Measurements from ENCODE around the gene CCDC177.
A peak's percentile ranks its signal among the peaks of the same experiment; 100 is the strongest.

CCDC177 gene

DNA sequence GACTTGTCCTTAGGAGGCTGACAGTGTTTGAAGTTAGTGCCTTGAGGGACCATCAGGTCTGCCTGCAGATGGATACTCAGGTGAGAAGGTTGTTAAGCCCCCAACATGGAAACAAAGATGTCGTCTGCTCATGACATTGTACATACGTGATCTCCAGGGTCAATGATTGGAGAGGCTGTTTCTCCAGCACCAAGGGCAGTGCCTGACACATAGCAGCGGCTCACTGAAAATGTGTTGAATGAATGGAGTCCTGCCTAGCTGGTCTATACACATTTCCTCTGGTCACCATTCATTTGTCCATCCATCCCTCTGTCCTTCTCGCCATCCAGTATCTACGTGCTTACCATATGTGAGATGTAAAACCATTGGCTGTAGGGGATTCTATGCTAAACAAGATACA lies 7.1 kb downstream of the CCDC177 start:
- DNase-seq (ENCODE audit: low read depth), result no peak

DNA sequence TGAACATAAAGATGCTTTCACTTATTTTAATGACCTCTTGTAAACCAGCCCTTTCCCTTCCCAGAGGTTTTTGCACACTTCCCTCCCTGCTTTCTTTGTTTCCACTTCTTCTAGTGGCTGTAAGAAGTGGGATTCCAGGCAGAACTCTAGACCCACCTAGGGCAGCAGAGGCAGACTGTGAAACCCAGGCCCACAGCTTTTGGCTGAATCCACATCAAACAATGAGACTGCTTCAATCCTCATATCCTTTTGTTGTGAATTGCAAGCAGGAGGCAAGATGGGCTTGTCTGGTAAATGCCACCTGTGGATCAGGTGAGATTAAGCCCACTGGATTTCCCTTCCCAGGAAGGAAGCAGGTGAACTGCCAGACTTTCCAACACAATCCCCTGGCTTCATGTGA lies 12.8 kb downstream of the CCDC177 start:
- no peak for DNase-seq (ENCODE audit: low read depth)

DNA sequence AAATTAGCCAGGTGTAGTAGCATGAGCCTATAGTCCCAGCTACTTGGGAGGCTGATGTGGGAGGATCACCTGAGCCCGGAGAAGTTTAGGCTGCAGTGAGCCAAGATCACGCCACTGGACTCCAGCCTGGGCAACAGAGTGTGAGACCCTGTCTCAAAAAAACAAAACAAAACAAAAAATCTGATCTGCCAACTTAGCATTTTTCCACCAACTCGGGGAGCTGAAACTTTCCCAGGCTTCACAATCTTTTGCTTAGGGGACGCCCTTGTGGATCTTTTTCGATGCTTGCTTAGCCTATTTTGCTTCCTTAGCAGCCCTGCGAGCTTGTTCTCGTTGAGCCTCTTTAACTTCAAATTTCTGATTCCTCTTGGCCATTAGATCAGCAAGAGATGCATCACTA lies 13.8 kb downstream of the CCDC177 start:
- no peak for DNase-seq (ENCODE audit: low read depth)

DNA sequence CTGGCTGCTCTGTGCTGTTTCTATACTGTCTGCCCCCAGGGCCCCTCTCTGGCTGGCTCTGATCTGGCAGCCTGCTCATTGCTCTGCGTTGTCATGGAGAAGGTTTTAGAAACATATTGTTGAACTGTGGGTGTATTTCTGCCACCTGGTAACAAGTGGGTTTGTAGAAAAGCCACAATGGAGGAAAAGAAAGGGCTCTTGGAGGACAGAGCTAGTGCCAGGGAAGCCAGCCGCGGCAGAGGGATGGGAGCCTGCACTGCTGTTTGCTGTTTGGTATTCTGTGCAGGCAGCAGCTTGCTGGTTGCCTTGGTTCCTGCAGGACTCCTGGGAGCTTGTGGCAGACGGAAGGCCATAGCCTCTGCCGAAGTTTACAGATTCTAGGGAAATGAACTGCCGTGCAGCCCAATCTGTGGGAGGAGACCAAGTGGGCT lies 15.1 kb downstream of the CCDC177 start:
- DNase-seq (ENCODE audit: low read depth), result no peak

DNA sequence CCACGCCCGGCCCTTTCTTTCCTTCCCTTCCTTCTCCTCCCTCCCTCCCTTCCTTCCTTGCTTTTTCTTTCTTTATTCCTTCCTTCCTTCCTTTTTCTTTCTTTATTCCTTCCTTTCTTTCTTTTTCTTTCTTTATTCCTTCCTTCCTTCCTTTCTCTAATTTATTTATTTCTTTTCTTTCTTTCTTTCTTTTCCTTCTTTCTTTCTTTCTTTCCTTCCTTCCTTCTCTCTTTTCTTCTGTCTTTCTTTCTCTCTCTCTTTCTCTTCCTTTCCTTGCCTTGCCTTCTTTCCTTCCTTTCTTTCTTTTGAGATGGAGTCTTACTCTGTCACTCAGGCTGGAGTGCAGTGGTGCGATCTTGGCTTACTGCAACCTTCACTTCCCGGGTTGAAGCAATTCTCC lies 15.9 kb downstream of the CCDC177 start:
- DNase-seq (ENCODE audit: low read depth), result no peak

DNA sequence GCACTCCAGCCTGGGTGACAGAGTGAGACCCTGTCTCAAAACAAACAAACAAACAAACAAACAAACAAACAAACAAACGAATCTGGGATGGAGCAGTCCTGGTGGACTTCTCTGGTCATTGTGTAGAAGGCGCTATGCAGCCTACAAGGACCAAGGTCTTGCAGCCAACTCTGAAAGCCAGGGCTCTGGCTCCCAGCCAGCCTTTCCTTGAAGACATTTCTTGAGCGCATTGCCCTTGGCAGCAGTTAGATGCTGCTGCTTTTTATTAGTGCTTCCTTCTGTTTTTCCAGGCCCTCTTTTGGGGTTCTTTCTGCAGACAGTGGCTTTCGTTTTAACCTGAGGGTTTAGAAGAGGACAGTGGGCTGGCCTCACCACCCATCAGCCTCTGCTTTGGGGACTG lies 20.2 kb downstream of the CCDC177 start:
- DNase-seq (ENCODE audit: low read depth), result no peak

DNA sequence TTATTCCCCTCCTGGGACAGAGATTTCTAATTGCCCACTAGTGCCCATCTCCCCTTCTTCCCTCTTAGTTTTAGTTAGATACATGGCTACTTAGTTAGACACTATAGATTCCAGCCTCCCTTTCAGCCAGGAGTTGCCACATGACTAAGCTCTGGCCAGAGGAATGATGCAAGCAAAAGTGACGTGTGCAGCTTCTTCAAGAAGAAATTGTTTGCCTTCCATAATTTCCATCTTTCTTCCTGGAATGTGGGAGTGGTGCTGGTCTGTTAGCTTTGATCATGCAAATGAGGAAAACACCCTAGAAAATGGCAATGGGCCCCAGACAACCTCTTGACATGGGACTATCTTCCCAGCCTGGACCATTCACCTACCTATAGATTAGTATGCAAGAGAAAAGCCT lies 21.4 kb downstream of the CCDC177 start:
- DNase-seq (ENCODE audit: low read depth), result peak; percentile 73

DNA sequence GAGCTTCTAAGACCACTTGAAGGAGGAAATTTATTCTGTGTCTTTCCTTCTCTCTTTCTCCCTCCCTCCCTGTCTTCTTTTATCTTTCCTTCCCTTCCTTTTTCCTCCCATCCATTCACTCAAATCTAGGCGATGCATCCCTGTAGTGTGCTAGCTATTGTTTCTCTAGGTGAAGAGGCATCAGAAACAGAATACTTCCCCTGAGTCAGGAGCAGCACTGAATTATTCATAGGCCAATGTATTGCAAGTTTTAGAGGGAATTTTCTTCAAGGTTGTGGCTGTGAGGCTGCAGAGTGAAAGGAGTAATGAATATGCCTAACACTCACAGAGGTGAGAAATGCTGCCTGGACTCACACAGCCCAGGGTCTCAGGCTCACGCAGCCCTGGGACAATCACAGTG lies 23.2 kb downstream of the CCDC177 start:
- DNase-seq (ENCODE audit: low read depth), result no peak

DNA sequence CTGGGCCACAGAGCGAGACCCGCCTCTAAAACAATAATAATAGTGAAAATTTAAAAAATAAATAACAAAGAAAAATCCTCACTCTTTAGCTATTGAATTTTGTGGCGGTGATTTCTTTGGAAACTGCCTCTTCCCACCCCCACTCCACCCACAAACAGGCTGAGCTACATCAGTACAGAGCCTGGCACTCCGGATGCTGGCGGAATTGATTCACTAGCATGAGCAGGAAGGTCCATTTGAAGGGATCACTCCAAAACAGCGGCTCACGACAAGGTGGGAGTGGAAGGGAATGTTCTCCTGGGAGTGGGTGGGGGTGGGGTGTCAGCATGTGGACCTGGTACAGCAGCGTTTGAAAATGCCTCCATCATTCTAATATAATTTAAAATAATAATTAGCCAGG lies 26.1 kb downstream of the CCDC177 start:
- DNase-seq (ENCODE audit: low read depth), result no peak

DNA sequence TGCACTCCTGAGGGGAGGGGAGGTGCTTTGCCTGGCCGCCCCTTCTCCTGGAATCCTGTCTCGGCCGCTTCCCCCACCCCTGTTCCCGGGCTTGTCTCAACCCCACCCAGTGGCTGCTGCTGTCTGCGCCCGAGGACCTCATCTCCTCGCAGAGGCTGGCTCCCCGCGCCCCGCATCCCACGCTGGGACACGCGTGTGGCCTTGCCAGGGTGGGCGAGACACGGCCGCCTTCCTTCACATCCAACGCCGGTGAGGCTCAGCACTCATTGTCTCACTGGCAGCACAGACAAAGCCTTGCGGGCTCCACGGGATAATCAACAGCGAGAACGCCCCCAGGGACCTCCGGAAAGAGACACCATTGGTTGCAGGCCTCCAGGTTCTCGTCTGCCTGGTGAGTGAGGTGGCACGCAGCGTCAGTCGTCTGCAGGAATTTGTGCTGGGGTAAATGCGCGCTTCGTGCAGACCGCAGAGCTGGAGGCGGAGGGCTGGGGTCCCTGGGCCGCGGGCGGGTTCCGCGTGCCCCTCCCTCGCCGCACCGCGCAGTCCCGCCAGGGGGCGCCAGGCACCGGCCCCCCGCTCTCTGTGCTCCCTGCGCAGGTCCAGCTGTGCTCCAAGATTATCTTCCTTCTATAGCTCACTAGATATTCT lies 26.8 kb downstream of the CCDC177 start:
- DNase-seq (ENCODE audit: low read depth), result peak; percentile 26

DNA sequence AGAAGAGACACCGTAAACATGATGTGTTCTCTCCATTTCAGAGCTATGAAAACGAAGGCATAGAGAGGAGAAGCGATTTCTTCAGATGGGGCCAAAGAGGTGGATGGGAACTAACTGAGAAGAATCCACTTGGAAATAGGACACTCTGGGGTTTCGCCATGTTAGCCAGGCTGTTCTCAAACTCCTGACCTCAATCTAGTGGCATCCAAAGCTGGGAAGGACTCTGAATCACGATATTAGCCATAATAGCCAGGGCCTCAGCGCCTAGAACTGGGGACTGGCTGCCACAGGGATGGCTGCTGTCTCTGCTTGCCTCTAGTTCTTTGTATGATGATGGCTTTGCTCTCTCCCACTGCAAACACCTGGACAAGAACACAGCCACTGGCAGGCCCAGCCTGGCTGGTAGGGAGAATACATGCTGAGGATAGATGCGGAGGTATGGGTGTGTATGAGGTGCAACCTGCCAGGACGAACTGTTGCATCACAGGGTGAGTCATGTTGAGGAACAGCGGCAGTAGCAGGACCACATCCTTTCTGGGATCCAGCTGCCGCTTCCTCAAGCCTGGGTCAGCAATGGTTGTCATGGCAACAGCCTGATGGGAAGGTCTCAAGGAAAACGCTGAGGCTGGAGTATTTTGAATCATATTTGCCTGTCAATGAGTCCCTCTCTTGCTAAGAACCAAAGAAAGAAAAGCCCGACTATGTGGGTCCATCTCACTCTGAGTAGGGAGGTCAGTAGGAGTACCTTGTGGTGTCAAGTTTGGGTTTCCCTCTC lies 31.1 kb downstream of the CCDC177 start:
- DNase-seq (ENCODE audit: low read depth), result peak; percentile 98

DNA sequence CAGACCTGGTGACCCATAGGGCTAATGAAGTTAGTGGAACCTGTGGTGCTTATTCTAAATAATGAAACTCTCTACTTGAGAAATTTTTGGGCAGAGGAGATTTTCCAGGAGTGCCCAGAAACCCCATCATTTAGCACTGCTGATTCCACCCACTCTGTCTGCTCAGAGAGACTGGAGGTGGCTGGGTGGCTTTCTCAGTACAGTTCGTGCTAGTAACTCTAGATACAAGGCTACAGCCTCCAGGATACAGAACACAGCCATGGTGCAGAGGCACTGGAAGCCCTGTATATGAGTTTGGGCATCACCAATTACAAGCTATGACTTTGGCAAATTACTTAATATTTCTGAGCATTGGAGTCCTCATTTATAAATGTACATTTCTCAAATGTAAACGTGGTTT lies 32.4 kb downstream of the CCDC177 start:
- DNase-seq (ENCODE audit: low read depth), result no peak

DNA sequence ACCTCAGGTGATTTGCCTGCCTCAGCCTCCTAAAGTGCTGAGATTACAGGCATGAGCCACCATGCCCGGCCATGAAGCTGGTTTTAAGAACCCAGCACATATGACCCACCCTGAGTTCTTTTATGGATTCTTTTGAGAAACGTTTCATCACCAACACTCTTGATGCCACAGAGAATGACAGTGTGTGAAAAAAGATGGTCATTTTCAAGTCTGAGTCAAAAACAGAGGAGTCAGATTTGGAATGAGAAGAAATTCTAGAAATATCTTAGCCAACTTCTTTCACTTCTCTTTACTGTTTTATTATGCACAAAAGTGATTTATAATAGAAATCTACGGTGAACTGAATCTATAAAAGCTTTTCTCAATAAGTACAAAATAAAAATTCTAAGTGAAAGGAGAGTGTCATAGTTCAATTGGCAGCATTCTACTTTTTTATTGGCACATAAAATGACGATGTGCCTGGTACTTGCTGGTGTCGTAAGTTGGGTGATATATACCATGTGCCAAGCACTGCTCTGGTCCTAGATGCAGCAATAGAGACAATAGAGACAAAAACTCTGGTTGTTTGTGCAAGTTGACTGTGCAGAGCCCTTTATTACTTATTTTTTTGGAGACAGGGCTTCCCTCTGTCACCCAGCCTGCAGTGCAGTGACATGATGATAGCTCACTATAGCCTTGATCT lies 33.9 kb downstream of the CCDC177 start:
- no peak for DNase-seq (ENCODE audit: low read depth)

DNA sequence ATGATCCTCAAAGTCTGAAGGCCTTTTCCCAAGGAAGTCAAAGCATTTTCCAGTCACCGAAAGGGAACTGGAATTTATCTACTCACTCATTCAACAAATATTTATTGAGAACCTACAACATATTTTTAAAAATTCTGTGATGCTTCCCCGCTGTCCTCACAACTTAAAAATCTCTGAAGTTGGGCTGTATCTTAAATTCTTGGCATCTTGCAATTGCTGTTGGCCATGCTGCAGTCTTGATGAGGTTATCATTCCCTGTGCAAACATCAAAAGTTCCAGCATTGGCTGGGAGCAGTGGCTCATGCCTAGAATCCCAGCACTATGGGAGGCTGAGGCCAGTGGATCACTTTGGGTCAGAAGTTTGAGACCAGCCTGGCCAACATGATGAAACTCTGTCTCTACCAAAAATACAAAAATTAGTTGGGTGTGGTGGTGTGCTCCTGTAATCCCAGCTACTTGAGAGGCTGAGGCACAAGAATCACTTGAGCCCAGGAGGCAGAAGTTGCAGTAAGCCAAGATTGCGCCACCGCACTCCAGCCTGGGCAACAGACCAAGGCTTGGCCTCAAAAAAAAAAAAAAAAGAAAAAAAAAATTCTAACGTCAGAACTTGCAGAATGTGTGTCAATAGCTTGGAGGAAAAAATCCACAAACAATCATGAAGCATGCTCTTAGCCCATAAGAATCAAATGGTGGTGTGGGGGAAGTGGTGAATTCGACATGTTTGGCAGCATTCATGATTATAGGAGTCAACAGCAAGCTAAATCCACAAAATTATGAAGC lies 34.9 kb downstream of the CCDC177 start:
- DNase-seq (ENCODE audit: low read depth), result no peak

DNA sequence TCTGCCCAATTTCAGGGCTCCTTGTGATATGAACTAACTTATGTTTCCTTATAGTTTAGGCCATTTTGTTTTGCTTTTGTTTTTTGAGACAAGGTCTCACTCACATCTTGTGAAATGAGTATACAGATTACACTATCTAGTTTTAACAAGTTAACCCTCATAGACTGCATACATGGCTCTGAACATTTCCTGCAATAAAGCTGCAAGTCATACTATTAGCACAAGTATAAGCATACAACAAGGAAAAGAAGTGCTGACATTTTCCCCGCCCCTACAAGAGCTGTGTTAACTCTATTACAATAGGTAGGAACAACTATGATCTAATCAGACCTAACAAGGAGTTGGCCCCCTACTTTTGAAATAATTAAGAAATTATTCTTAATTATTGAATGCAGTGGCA lies 35.9 kb downstream of the CCDC177 start:
- DNase-seq (ENCODE audit: low read depth), result no peak

DNA sequence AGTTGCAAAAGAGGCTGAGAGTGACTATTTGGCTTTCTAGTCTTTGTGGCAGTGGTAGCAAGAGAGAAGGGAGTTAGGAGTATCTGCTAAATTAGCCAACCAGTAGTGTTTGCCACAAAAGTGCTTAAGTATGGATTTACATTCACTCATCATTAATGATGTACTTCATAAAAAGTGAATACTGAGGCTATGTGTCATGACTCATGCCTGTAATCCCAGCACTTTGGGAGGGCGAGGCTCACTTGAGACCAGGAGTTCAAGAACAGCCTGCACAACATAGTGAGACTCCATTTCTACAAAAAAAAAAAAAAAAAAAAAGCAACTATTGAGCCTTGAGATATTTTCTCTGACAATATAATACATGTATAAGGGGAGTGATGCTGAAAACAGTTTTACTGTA lies 36.8 kb downstream of the CCDC177 start:
- DNase-seq (ENCODE audit: low read depth), result peak; percentile 12

DNA sequence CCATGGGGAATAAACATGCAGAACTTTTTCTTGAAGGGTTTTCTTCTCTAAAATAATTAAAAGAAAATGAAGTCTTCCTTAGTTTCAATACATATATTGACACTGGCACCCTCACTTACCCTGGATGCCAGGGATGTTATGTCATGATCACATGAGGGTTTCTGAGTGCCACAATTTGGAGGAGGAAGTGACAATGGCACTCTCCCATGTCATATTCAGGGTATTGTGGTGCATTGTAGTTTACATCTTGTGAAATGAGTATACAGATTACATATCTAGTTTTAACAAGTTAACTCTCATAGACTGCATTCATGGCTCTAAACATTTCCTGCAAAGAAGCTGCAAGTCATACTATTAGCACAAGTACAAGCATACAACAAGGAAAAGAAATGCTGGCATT lies 37.7 kb downstream of the CCDC177 start:
- DNase-seq (ENCODE audit: low read depth), result no peak

DNA sequence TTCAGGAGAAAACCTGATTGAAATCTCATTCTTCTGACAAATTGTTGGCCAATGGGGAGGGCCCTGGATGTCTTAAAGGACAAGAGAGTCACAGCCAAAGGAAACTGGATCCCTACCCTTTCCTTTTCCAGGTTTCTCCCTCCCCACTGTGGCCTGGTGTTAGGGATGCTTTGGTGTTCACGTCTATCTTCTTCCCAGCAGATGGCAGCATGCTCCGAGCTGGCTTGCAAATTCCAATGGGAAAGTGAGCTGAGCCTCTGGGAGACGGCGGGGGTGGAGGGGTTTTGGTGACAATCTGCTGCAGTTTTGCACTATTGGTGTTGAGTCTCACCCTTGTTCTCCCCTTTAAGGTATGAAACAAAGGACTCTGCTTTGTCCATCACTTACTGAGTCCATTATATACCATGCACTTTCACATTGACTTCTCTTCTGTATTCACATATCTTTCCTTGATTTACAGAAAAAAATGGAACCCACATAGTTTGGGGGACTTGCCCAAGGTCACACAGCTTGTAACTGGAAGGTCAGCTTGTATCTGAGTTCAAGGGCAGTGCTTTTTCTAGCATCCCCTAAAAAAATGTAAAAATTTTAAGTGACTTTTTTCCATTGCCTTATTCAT lies 39.3 kb downstream of the CCDC177 start:
- DNase-seq (ENCODE audit: low read depth), result peak; percentile 67

DNA sequence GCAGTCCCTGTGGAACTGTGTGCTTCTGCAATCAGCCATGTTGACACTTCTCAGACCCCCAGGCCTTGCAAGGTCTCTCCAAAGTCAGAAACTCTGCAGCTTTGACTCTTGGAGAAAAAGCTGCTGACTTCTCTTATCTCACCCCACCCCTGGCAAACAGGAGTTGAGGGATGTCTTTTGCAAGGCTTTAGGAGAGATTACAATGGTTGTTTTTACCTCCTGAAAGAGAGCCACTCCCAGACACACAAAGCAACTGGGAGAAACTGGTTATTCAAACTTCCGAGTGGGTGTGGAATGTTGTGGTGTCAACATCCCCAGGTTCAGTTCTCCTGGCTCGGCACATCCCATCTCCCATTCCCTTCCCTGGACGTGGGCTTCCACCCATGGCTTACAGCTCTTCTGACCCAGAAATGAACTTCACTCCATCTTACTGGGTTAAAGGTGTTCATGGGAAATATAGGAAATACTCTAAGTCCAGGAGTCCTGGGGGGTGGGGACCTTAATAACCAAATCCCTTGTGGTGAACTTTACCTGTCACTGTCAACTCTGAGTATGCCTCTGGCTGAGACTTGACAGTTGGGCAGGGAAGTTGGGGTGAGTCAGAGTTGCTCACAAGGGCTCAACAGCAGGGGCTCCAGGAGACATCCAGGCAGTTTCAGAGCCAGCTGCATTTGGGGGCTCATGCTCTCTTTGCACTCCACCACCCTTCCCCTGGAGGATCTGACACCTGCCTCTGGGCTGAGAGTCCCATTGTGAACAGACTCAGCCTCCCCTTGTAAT lies 41.9 kb downstream of the CCDC177 start:
- peak; percentile 42 for DNase-seq (ENCODE audit: low read depth)

DNA sequence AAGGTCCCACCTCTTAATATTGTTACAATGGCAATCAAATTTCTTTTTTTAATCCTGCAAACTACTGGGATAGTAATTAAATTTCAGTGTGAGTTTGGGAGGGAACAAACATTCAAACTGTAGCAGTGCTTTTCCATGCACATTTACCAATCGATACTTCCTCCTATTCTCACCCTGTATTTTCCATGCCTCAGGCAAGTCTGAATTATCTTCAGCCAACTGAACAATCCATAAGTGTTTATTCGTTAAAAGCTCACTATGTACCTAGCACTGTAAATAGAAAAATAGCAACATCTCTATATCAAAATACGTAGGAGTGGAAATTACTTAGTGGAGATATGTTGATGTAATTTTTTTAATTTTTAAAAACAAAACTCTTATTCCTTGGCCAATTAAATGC lies 43.5 kb downstream of the CCDC177 start:
- DNase-seq (ENCODE audit: low read depth), result no peak

DNA sequence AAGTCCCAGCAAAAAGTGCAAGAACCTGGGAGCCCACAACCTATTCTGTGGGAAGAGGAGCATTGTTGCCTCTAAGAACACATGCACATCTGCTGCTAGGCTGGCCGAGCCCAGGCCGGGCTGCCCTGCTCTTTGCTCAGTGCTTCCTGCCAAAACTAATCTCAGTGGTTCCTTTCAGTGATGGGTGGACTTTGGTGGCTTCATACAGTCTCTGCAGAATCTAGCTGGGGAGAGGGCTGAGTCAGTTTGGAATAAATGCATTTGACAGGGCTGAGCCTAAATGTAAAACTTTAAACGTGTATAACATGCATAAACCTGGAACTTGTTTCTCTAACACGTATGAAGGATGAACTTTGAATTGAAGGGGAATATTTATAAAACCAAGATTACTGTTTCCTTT lies 44.6 kb downstream of the CCDC177 start:
- no peak for DNase-seq (ENCODE audit: low read depth)
